Measurements from ENCODE around the gene NEK6.
A peak's percentile ranks its signal among the peaks of the same experiment; 100 is the strongest.

Gene NEK6

GRCh38 chr9:124257844-124258606 lies at the start of gene NEK6:
Gene NEK6 (plus strand): TSS chr9:124257949. CDS start chr9:124301965, 44,016 bp downstream.
- DNase-seq (ENCODE audit: low read depth): peak; percentile 28

GRCh38 chr9:124208571-124208970 lies 49.2 kb upstream of the NEK6 start:
- no peak for DNase-seq (ENCODE audit: low read depth)

GRCh38 chr9:124209279-124209678 lies 48.5 kb upstream of the NEK6 start:
- DNase-seq (ENCODE audit: low read depth): no peak

- DNase-seq (ENCODE audit: low read depth): no peak
Measured at GRCh38 chr9:124209774-124210173, 48.0 kb upstream of the NEK6 start.

GRCh38 chr9:124210697-124211096 lies 47.1 kb upstream of the NEK6 start:
- DNase-seq (ENCODE audit: low read depth): no peak

GRCh38 chr9:124212381-124213050 lies 45.2 kb upstream of the NEK6 start:
- DNase-seq (ENCODE audit: low read depth): no peak

GRCh38 chr9:124213396-124213795 lies 44.4 kb upstream of the NEK6 start:
- DNase-seq (ENCODE audit: low read depth): no peak

GRCh38 chr9:124214116-124214515 lies 43.6 kb upstream of the NEK6 start:
- DNase-seq (ENCODE audit: low read depth): no peak

GRCh38 chr9:124214596-124215367 lies 43.0 kb upstream of the NEK6 start:
- DNase-seq (ENCODE audit: low read depth): no peak

GRCh38 chr9:124215368-124215910 lies 42.3 kb upstream of the NEK6 start:
- no peak for DNase-seq (ENCODE audit: low read depth)

- DNase-seq (ENCODE audit: low read depth): no peak
Measured at GRCh38 chr9:124215956-124216355, 41.8 kb upstream of the NEK6 start.

- peak; percentile 38 for DNase-seq (ENCODE audit: low read depth)
Measured at GRCh38 chr9:124216474-124217176, 41.1 kb upstream of the NEK6 start.

GRCh38 chr9:124217836-124218437 lies 39.8 kb upstream of the NEK6 start:
- DNase-seq (ENCODE audit: low read depth): no peak

GRCh38 chr9:124218438-124218982 lies 39.2 kb upstream of the NEK6 start:
- peak; percentile 21 for DNase-seq (ENCODE audit: low read depth)

GRCh38 chr9:124218987-124219461 lies 38.7 kb upstream of the NEK6 start:
- no peak for DNase-seq (ENCODE audit: low read depth)

- no peak for DNase-seq (ENCODE audit: low read depth)
Measured at GRCh38 chr9:124220946-124221451, 36.8 kb upstream of the NEK6 start.

GRCh38 chr9:124221676-124222075 lies 36.1 kb upstream of the NEK6 start:
- no peak for DNase-seq (ENCODE audit: low read depth)

GRCh38 chr9:124222109-124222508 lies 35.6 kb upstream of the NEK6 start:
- DNase-seq (ENCODE audit: low read depth): no peak

- no peak for DNase-seq (ENCODE audit: low read depth)
Measured at GRCh38 chr9:124222918-124223720, 34.6 kb upstream of the NEK6 start.

- no peak for DNase-seq (ENCODE audit: low read depth)
Measured at GRCh38 chr9:124225945-124226344, 31.8 kb upstream of the NEK6 start.

All from stimulated activated CD8-positive, alpha-beta memory T cell treated with anti-CD3 and anti-CD28 coated beads, Interleukin-12 subunit alpha, Interleukin-12 subunit beta, amount 100 ng/mL, for 4 hours (primary cell).